ENCODE data around the gene KLHDC7B. TPM values are rescaled to one million over a fixed set of nuclear protein-coding genes. Genes with fewer than 3 reads are reported as not detected.

The KLHDC7B gene
- total RNA-seq, 2 experiments from 2014 or later = 0.25 to 0.46 TPM

DNA sequence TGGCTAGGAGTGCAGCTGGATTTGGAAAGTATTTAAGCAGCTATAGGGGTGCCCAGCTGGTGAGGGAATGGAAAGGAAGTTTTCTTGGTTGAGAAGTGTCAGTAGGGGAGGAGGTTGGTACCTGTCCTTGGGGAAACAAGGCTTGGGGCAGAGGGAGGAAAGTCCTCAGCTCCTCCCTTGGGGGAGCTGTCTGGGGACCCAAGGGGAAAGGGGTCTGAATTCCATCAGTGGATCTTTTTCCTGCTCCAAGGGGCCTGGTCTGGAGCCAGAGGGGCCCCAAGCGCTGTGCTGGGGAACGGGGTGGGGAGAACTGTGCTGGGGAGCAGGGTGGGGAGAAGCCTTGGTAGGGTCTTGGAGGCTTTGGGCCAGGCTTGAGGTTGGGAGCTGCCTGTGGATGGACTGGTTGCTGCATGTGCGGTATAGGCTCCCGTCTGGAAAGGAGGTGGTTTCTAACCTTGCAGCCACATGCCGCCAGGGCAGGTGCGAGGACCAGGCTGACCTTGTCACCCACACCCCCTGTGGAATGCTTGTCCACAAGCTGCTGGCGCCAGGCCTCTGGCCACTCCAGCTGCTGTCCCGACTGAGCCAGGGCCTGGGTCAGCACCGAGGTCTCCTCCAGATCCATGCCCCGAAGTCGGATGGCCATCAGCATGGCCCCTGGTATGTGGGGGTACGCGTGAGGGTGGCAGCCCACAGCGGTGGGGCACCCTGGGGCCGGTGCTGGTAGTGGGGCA, 16.9 kb upstream of the KLHDC7B start:
- ChIA-PET CTCF (ENCODE audit: unreplicated experiment) (interaction anchor here (0.6 to 1.1 kb wide), 2 partner anchors 11 to 20 kb away, joined by 3 to 5 read pairs; no protein-coding TSS in a partner anchor), POLR2A (no interaction called here)
- BruUV-seq (replicated peaks) = no TSS peak
- Histone ChIP-seq H3K4me3 (ENCODE audit: low read depth, low read length, poor library complexity, severe bottlenecking) (no peak overlapping the region), H3K27ac (ENCODE audit: low read depth, low read length, poor library complexity, severe bottlenecking) (no peak overlapping the region), H3K79me2 (ENCODE audit: insufficient read depth, low read depth, low read length) (peaks cover 4% of the 10 kb centered on the region; the same call in 1 of the 2 replicates), H3K9me2 (ENCODE audit: insufficient read depth, low read length) (no peaks in the 10 kb centered on the region), H3K4me2 (ENCODE audit: low read length) (no peak overlapping the region; the same call in 1 of the 2 replicates), H4K20me1 (ENCODE audit: insufficient read depth, low read length) (no peaks in the 10 kb centered on the region), H3K36me3 (ENCODE audit: insufficient read depth, low read length) (peaks cover 12% of the 10 kb centered on the region), H3K9me3 (ENCODE audit: low read length) (no peaks in the 10 kb centered on the region), H3K4me1 (ENCODE audit: insufficient read depth, low read length, poor library complexity, severe bottlenecking) (peaks cover 56% of the 10 kb centered on the region), H2AFZ (ENCODE audit: low read length) (no peak overlapping the region)
- intact Hi-C loops (cut with micrococcal nuclease; ENCODE audit: unreplicated experiment) = loop anchor here (5.0 kb wide), 1 partner anchor 287 kb away; no protein-coding TSS in a partner anchor
- DNase-seq (ENCODE audit: low spot score) = peak; percentile 23
- no peak for TF ChIP-seq EZH2phosphoT487 (IDR thresholded peaks at IDR 0.05; ENCODE audit: borderline replicate concordance, low read depth, low read length)
- TF ChIP-seq, protein P1, sequence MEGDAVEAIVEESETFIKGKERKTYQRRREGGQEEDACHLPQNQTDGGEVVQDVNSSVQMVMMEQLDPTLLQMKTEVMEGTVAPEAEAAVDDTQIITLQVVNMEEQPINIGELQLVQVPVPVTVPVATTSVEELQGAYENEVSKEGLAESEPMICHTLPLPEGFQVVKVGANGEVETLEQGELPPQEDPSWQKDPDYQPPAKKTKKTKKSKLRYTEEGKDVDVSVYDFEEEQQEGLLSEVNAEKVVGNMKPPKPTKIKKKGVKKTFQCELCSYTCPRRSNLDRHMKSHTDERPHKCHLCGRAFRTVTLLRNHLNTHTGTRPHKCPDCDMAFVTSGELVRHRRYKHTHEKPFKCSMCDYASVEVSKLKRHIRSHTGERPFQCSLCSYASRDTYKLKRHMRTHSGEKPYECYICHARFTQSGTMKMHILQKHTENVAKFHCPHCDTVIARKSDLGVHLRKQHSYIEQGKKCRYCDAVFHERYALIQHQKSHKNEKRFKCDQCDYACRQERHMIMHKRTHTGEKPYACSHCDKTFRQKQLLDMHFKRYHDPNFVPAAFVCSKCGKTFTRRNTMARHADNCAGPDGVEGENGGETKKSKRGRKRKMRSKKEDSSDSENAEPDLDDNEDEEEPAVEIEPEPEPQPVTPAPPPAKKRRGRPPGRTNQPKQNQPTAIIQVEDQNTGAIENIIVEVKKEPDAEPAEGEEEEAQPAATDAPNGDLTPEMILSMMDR (conservative IDR thresholded peaks at IDR 0.05; ENCODE audit: low read length) = no peak

DNA sequence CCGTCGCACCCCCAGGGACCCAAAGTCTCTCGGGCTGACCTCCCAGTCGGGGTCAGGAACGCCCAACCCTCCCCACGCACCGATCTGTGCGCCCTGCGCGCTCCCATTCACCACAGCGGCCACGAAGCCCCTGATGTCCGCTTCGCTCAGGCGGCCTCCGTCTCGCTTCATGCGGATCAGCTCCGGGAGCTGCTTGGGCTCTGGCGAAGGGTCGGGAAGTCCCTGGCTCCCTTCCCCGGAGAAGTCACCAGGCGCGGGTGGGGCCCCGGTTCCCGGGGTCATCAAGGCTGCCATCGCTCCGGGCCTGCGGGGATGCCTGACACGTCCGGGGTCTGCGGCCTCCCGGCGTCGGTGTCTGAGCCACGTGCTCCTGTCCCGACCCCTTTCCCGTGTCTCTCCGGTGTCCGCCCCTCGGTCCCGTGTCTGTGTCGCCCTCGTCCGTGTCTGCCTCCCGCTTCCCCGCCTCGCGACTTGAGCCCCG, 16.2 kb upstream of the KLHDC7B start:
- Histone ChIP-seq H3K4me1 (ENCODE audit: insufficient read depth, low read length, poor library complexity, severe bottlenecking) (peaks cover 58% of the 10 kb centered on the region), H3K4me3 (ENCODE audit: low read depth, low read length, poor library complexity, severe bottlenecking) (peak overlapping the region; percentile 71), H3K36me3 (ENCODE audit: insufficient read depth, low read length) (peaks cover 6% of the 10 kb centered on the region), H4K20me1 (ENCODE audit: insufficient read depth, low read length) (no peaks in the 10 kb centered on the region), H3K79me2 (ENCODE audit: insufficient read depth, low read depth, low read length) (peaks cover 1% of the 10 kb centered on the region; the same call in 1 of the 2 replicates), H3K9me2 (ENCODE audit: insufficient read depth, low read length) (no peaks in the 10 kb centered on the region), H3K27ac (ENCODE audit: low read depth, low read length, poor library complexity, severe bottlenecking) (no peak overlapping the region), H3K4me2 (ENCODE audit: low read length) (peak overlapping the region; percentile 92), H2AFZ (ENCODE audit: low read length) (no peak overlapping the region), H3K9me3 (ENCODE audit: low read length) (no peaks in the 10 kb centered on the region)
- DNase-seq (ENCODE audit: low spot score) = no peak
- no peak for TF ChIP-seq EZH2phosphoT487 (IDR thresholded peaks at IDR 0.05; ENCODE audit: borderline replicate concordance, low read depth, low read length)
- CTCF ChIA-PET (ENCODE audit: unreplicated experiment) = interaction anchor here (1.1 kb wide), 1 partner anchor 11 kb away, joined by 3 read pairs; no protein-coding TSS in a partner anchor
- intact Hi-C loops (cut with micrococcal nuclease; ENCODE audit: unreplicated experiment) = loop anchor here (5.0 kb wide), 1 partner anchor 287 kb away; no protein-coding TSS in a partner anchor
- BruUV-seq (replicated peaks) = no TSS peak
- POLR2A ChIA-PET = no interaction called here

DNA sequence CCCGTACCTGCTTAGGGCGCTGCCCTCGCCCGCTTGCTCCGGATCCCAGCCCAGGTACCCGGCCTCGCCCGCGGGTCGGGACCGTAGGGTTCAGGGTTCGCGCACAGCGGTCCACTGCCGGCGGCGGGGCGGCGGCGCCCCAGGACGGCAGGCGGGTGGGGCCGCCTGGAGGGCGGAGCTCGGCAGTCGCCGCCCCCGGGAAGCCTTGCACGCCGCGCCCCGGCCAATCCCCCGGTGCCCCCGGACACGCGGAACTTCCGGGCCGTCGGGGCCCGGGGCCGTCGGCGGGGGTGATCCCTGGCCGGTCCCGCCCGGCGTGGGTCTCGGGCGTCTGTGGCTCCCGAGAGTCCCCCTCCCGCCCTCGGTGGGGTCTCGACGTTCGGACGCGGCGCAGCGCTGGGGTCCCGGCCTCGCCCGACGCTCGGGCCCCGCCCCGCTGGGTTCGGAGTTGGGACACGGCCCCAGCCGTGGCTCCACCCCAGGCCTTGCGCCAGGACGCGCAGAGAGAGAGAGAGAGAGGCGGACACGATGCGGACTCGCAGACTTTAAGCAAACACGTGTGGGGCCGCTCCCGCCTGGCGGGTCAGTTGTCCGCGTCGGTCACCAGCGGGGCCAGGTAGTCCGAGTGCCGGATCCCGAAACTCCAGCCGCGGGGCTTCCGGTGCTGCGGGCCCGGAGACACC, 15.7 kb upstream of the KLHDC7B start, which contains the start of gene TYMP:
Gene TYMP, minus strand, starts transcription at position 116 of the 683 bp plus-strand sequence. CDS start 303 bp downstream, outside the sequence.
- peak within 1 kb of the TSS; percentile 92 for H3K4me2 ChIP-seq (ENCODE audit: low read length)
- H3K4me3 ChIP-seq (ENCODE audit: low read depth, low read length, poor library complexity, severe bottlenecking) = peak within 1 kb of the TSS; percentile 71
- peaks cover under 1% of the 10 kb centered on the region; the same call in 1 of the 2 replicates for H3K36me3 ChIP-seq (ENCODE audit: insufficient read depth, low read length)
- no TSS peak for BruUV-seq (replicated peaks)
- H3K9me2 ChIP-seq (ENCODE audit: insufficient read depth, low read length) = no peaks in the 10 kb centered on the region
- H2AFZ ChIP-seq (ENCODE audit: low read length) = peak within 1 kb of the TSS; percentile 7; the same call in 1 of the 2 replicates
- no peaks in the 10 kb centered on the region for H4K20me1 ChIP-seq (ENCODE audit: insufficient read depth, low read length)
- peak within 1 kb of the TSS; percentile 53 for H3K27ac ChIP-seq (ENCODE audit: low read depth, low read length, poor library complexity, severe bottlenecking)
- H3K4me1 ChIP-seq (ENCODE audit: insufficient read depth, low read length, poor library complexity, severe bottlenecking) = peaks cover 58% of the 10 kb centered on the region
- no peaks in the 10 kb centered on the region for H3K79me2 ChIP-seq (ENCODE audit: insufficient read depth, low read depth, low read length)
- TF ChIP-seq EZH2phosphoT487 (IDR thresholded peaks at IDR 0.05; ENCODE audit: borderline replicate concordance, low read depth, low read length) = no peak
- TF ChIP-seq, protein P1 (conservative IDR thresholded peaks at IDR 0.05; ENCODE audit: low read length) = no peak
- intact Hi-C loops (cut with micrococcal nuclease; ENCODE audit: unreplicated experiment) = loop anchor here (2.0 to 5.0 kb wide), 2 partner anchors 53 to 288 kb away; partner anchors contain the start of gene CHKB
- ChIA-PET CTCF (ENCODE audit: unreplicated experiment) (interaction anchor here (1.1 kb wide), 1 partner anchor 10 kb away, joined by 3 read pairs; no protein-coding TSS in a partner anchor), POLR2A (no interaction called here)
- peak; percentile 78 for DNase-seq (ENCODE audit: low spot score)
- no peaks in the 10 kb centered on the region for H3K9me3 ChIP-seq (ENCODE audit: low read length)
